K562 (cell line): ENCODE results near the gene FAM204A. TPM values are rescaled to one million over a fixed set of nuclear protein-coding genes. Genes with fewer than 3 reads are reported as not detected.

Source experiments
- ATAC-seq: fragments of 200-7000 bp; cut with Tn5 transposase; 3 replicates; pipeline ENCODE4 v1.9.1; 2020; ENCODE audit warnings: moderate library complexity
- BruUV-seq: library from RNA; stranded (reverse); fragments of 400-500 nt; replicated peaks from 2 replicates; lab custom pipeline; 2021; lab: Mats Ljungman, UMichigan
- CTCF ChIA-PET: fragments of 300-600 bp; formaldehyde crosslinking; extraction: SDS; loops from one replicate; lab custom pipeline; 2021; ENCODE audit warnings: low intra/inter-chr PET ratio; lab: Yijun Ruan, JAX
- POLR2A ChIA-PET: fragments of 300-600, 350-650 bp; sonication (Branson Sonifier 250); formaldehyde crosslinking; extraction: SDS; loops from one replicate; lab custom pipeline; 2021; ENCODE audit warnings: antibody characterized with exemption, inconsistent platforms; lab: Yijun Ruan, JAX
- DNase-seq, 4 experiments: peaks; one replicate each; pipeline versions ENCODE4 v3.0.0 to v3.0.0-alpha.2; 2011 to 2018; ENCODE audit warnings: low spot score in 3 of 4, mixed read lengths in 3 of 4; ENCODE audit errors: extremely low read depth in 1 of 4
- FAIRE-seq: peaks from 2 replicates; lab custom pipeline; 2011; peaks lifted over from hg19 to GRCh38; lab: Jason Lieb, UNC
- H2AFZ ChIP-seq: 2 replicates; pipeline ENCODE4 v1.6.0; 2011; ENCODE audit warnings: low read depth, low read length, control low read depth, inconsistent platforms
- H3K27ac ChIP-seq: fragments of 200-600 bp; 3 replicates; pipeline ENCODE4 v1.8.0; 2011; ENCODE audit warnings: low read depth, mild to moderate bottlenecking, control low read depth, inconsistent platforms, low read length, moderate library complexity, mixed read lengths; ENCODE audit errors: extremely low read depth
- H3K27me3 ChIP-seq, 2 experiments: fragments of 300-600 bp in 1 of 2; 2 replicates in 1 of 2; 3 replicates in 1 of 2; pipeline versions ENCODE4 v1.6.0 to v1.8.0; 2011; ENCODE audit warnings: inconsistent platforms in 2 of 2, low read length in 2 of 2, mild to moderate bottlenecking in 1 of 2, mixed read lengths in 1 of 2, moderate library complexity in 1 of 2; ENCODE audit not compliant: control insufficient read depth in 2 of 2, insufficient read depth in 2 of 2
- H3K36me3 ChIP-seq: fragments of 300-600 bp; 3 replicates; pipeline ENCODE4 v1.8.0; 2011; ENCODE audit warnings: mild to moderate bottlenecking, low read length, inconsistent platforms; ENCODE audit not compliant: control insufficient read depth, insufficient read depth
- H3K4me1 ChIP-seq, 2 experiments: fragments of 200-600 bp in 1 of 2; replicated peaks in 1 of 2; 2 replicates in 1 of 2; 3 replicates in 1 of 2; pipeline versions ENCODE4 v1.5.1 to v1.8.0; 2011; ENCODE audit warnings: inconsistent platforms in 2 of 2, low read length in 2 of 2, mild to moderate bottlenecking in 1 of 2, mixed read lengths in 1 of 2, moderate library complexity in 1 of 2; ENCODE audit not compliant: control insufficient read depth in 2 of 2, insufficient read depth in 2 of 2
- H3K4me2 ChIP-seq: 2 replicates; pipeline ENCODE4 v1.6.1; 2011; ENCODE audit warnings: low read length, control low read depth, inconsistent platforms, mixed read lengths; ENCODE audit not compliant: insufficient read depth
- H3K4me3 ChIP-seq: fragments of 200-600 bp; sonication (generic), shearing (Covaris generic); 2 replicates; pipeline ENCODE4 v1.5.1; 2016; ENCODE audit warnings: control low read depth, inconsistent platforms
- H3K79me2 ChIP-seq: fragments of 200-600 bp; 3 replicates; pipeline ENCODE4 v1.8.0; 2011; ENCODE audit warnings: low read length, inconsistent platforms; ENCODE audit not compliant: control insufficient read depth, insufficient read depth
- H3K9ac ChIP-seq, 2 experiments: 2 replicates each; pipeline versions ENCODE4 v1.6.0 to v1.6.1; 2011; ENCODE audit warnings: low read depth in 2 of 2, low read length in 2 of 2, control low read depth in 1 of 2, inconsistent platforms in 1 of 2, mild to moderate bottlenecking in 1 of 2, mixed read lengths in 1 of 2; ENCODE audit not compliant: insufficient read depth in 1 of 2
- H3K9me1 ChIP-seq: one replicate; pipeline ENCODE4 v1.6.0; 2011; ENCODE audit warnings: inconsistent platforms, mild to moderate bottlenecking, low read length, moderate library complexity; ENCODE audit not compliant: control insufficient read depth, insufficient read depth
- H3K9me3 ChIP-seq: replicated peaks from 2 replicates; pipeline ENCODE4 v1.5.1; 2011; ENCODE audit warnings: low read depth, low read length, inconsistent platforms; ENCODE audit not compliant: control insufficient read depth, insufficient read depth
- H4K20me1 ChIP-seq: replicated peaks from 2 replicates; pipeline ENCODE4 v1.6.1; 2011; ENCODE audit warnings: low read length, inconsistent platforms, mixed read lengths; ENCODE audit not compliant: control insufficient read depth, insufficient read depth
- BRCA1 ChIP-seq, 2 experiments: fragments of 450-650 bp in 1 of 2; sonication (generic) in 1 of 2; formaldehyde crosslinking in 1 of 2; IDR thresholded peaks; 2 replicates each; pipeline versions ENCODE4 v1.5.0 to v1.6.1; 2017 to 2020; ENCODE audit warnings: mild to moderate bottlenecking in 1 of 2, missing genetic modification reagents in 1 of 2
- WGBS: fragments of 100-300 bp; shearing (Covaris generic); methylation state at CpG from one replicate; pipeline ENCODE4 v1.1.6; 2016; ENCODE audit warnings: low coverage, mixed read lengths; ENCODE audit not compliant: insufficient coverage; ENCODE audit errors: missing lambda C conversion rate; 5-methylcytosine and 5-hydroxymethylcytosine counted together
- in situ Hi-C: fragments of 300-500 bp; cut with MboI; formaldehyde crosslinking; loops from 4 replicates; pipeline ENCODE4 v1.15.0; 2018; ENCODE audit warnings: inconsistent platforms, mixed read lengths
- intact Hi-C: fragments of 100-400 bp; cut with micrococcal nuclease; formaldehyde crosslinking; loops from 2 replicates; pipeline ENCODE4 v1.14.2; 2022
- polyA plus RNA-seq, 8 experiments: library from polyadenylated mRNA; depleted of rRNA in 4 of 8; stranded (reverse) in 5 of 8; unstranded in 3 of 8; fragments of >200 nt; fragmentation: Nextera tagmentation in 2 of 8; fragmentation: Illumina TruSeq in 1 of 8; extraction: Ambion mirVana in 2 of 8; extraction: Trizol in 1 of 8; gene quantifications; 2 replicates each; pipeline versions ENCODE4 v1.2.1 to v1.2.3, GENCODE V29; 2011 to 2014; ENCODE audit warnings: inconsistent platforms in 1 of 8, missing spikeins in 1 of 8
- total RNA-seq, 7 experiments: library from RNA; depleted of rRNA in 6 of 7; stranded (reverse); fragments of >200 nt in 6 of 7; fragmentation: Illumina TruSeq in 2 of 7; extraction: Trizol in 2 of 7; gene quantifications; 2 replicates each; pipeline versions ENCODE4 v1.2.1 to v1.2.3, GENCODE V29; 2011 to 2021; ENCODE audit warnings: low replicate concordance in 1 of 7
- TF ChIP-seq, protein P1 (sequence below), 2 experiments: IDR thresholded peaks; 2 replicates each; pipeline ENCODE4 v1.6.1; 2012; ENCODE audit warnings: improper control_type of control experiment in 2 of 2, low read depth in 2 of 2, low read length in 2 of 2, borderline replicate concordance in 1 of 2
- TF ChIP-seq, protein P2 (sequence below): sonication (generic); formaldehyde crosslinking; IDR thresholded peaks from 2 replicates; pipeline ENCODE4 v1.8.0; 2022; ENCODE audit warnings: missing genetic modification reagents, mild to moderate bottlenecking, borderline replicate concordance

The FAM204A gene
- total and polyA plus RNA-seq, 9 of the 15 experiments (the other 6 are each of a cell fraction or from before 2014, with no cell fraction given) = 29.0 to 64.5 (median 44.9) TPM

DNA sequence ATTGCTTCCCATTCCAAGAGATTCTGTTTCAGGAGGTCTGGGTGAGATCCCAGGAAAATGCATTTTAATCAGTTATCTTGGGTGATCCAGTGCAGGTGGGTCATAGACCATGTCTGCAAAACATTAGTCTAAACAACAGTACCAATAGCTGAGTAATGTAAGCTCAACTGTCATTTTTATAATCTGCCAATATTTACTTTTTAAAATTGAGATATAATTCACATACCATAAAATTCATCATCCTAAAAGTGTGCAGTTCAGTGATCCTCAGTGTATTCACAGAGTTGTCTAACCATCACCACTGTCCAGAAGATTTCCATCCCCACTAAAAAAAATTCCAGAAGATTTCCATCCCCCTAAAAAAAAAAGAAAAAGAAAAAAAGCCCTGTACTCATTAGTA is 51.0 kb downstream of the FAM204A start (continued):
- no peak for TF ChIP-seq BRCA1 (IDR thresholded peaks at IDR 0.05)
- no peak for TF ChIP-seq BRCA1 (CRISPR knock-in tag; IDR thresholded peaks at IDR 0.05)

DNA sequence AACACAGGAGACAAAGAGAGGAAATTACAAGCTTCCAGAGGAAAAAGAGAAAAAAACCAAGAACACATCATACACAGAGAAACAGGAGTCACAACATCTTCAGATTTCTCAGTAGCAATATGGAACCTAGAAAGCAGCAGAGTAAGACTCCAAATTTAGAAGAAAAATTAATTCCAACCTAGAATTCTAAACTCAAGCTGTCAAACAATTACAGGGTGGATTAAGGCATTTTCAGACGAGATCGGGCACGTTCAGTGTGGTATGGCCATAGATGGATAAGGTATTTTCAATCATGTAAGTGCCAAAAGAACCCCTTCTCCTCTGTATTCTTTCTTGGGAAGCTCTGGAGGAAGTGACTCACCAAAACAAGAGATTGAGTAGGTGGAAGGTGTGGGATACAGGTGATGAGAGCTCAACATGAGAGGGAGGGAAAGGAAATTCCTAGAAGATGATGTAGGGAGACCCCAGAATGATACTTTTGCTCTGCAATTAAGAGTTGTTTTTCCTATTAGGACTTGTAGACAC is 51.6 kb downstream of the FAM204A start:
- 0% methylated on average over 3 of the region's 3 CpGs for WGBS
- H3K79me2 ChIP-seq = no peaks in the 10 kb centered on the region
- TF ChIP-seq, protein P1, sequence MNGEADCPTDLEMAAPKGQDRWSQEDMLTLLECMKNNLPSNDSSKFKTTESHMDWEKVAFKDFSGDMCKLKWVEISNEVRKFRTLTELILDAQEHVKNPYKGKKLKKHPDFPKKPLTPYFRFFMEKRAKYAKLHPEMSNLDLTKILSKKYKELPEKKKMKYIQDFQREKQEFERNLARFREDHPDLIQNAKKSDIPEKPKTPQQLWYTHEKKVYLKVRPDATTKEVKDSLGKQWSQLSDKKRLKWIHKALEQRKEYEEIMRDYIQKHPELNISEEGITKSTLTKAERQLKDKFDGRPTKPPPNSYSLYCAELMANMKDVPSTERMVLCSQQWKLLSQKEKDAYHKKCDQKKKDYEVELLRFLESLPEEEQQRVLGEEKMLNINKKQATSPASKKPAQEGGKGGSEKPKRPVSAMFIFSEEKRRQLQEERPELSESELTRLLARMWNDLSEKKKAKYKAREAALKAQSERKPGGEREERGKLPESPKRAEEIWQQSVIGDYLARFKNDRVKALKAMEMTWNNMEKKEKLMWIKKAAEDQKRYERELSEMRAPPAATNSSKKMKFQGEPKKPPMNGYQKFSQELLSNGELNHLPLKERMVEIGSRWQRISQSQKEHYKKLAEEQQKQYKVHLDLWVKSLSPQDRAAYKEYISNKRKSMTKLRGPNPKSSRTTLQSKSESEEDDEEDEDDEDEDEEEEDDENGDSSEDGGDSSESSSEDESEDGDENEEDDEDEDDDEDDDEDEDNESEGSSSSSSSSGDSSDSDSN (IDR thresholded peaks at IDR 0.05; ENCODE audit: borderline replicate concordance in 1 of 2, low read depth in 2 of 2, low read length in 2 of 2) = no peak
- TF ChIP-seq, protein P2, sequence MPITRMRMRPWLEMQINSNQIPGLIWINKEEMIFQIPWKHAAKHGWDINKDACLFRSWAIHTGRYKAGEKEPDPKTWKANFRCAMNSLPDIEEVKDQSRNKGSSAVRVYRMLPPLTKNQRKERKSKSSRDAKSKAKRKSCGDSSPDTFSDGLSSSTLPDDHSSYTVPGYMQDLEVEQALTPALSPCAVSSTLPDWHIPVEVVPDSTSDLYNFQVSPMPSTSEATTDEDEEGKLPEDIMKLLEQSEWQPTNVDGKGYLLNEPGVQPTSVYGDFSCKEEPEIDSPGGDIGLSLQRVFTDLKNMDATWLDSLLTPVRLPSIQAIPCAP (CRISPR knock-in tag) = no peak
- CTCF ChIA-PET = no interaction called here
- H2AFZ ChIP-seq = no peak overlapping the region
- ATAC-seq = no peak
- no peak for DNase-seq
- POLR2A ChIA-PET = no interaction called here
- no peak overlapping the region for H3K27ac ChIP-seq
- BruUV-seq = no TSS peak
- H4K20me1 ChIP-seq = no peaks in the 10 kb centered on the region
- no peaks in the 10 kb centered on the region for H3K9me3 ChIP-seq
- no peak overlapping the region for H3K9ac ChIP-seq
- H3K27me3 ChIP-seq = peaks cover 3 to 12% of the 10 kb centered on the region in 2 experiments; a peak in 4 of 5 replicates
- intact Hi-C loops (no loop called here), in situ Hi-C loops (no loop called here)
- H3K4me1 ChIP-seq = no peaks in the 10 kb centered on the region
- H3K4me3 ChIP-seq = no peak overlapping the region
- FAIRE-seq = no peak
- H3K36me3 ChIP-seq = no peaks in the 10 kb centered on the region
- H3K4me2 ChIP-seq = no peak overlapping the region
- no peaks in the 10 kb centered on the region for H3K9me1 ChIP-seq
